Ovary (tissue), 9 donors: ENCODE measurements around the gene EPX. TPM values are rescaled to one million over a fixed set of nuclear protein-coding genes. Genes with fewer than 3 reads are reported as not detected.

Source experiments
- DNase-seq, 5 donors: peaks; one replicate each; pipeline ENCODE4 v3.0.0-alpha.2; 2019 to 2020
- H3K27ac ChIP-seq, 2 donors: fragments of 200-600 bp; one replicate each; pipeline versions ENCODE4 v1.5.1 to v1.8.0; 2019 to 2022
- H3K27me3 ChIP-seq: fragments of 200-600 bp; one replicate; pipeline ENCODE4 v1.8.0; 2022
- H3K36me3 ChIP-seq: fragments of 200-600 bp; sonication (generic); one replicate; pipeline ENCODE4 v1.5.1; 2019
- H3K4me1 ChIP-seq: one replicate; pipeline ENCODE4 v1.8.1; 2013; ENCODE audit warnings: mild to moderate bottlenecking, moderate library complexity; ENCODE audit not compliant: insufficient read depth
- H3K4me3 ChIP-seq: fragments of 200-600 bp; sonication (generic); one replicate; pipeline ENCODE4 v1.5.1; 2017
- H3K9me3 ChIP-seq, 2 donors: fragments of 200-600 bp in 1 of 2; sonication (generic) in 1 of 2; one replicate each; pipeline versions ENCODE4 v1.5.1 to v1.8.1; 2013 to 2019; ENCODE audit warnings: mild to moderate bottlenecking in 1 of 2, moderate library complexity in 1 of 2
- CTCF ChIP-seq, 3 donors: fragments of 450-650 bp in 2 of 3; fragments of 200-600 bp in 1 of 3; IDR thresholded peaks; one replicate each; pipeline versions ENCODE4 v1.5.1 to v1.8.0; 2016 to 2022; ENCODE audit warnings: antibody characterized with exemption in 3 of 3, mild to moderate bottlenecking in 1 of 3
- EP300 ChIP-seq: sonication (generic); formaldehyde crosslinking; IDR thresholded peaks from one replicate; pipeline ENCODE4 v1.6.1; 2017; ENCODE audit warnings: antibody characterized with exemption
- POLR2A ChIP-seq: fragments of 450-650 bp; IDR thresholded peaks from one replicate; pipeline ENCODE4 v1.6.1; 2017; ENCODE audit warnings: antibody characterized with exemption, mild to moderate bottlenecking, moderate library complexity
- WGBS, 3 donors: extraction: QIAGEN DNeasy Blood & Tissue Kit in 1 of 3; methylation state at CpG; one replicate each; pipeline versions ENCODE4 v1.1.5 to v1.1.7; 2013 to 2017; 5-methylcytosine and 5-hydroxymethylcytosine counted together
- intact Hi-C, 4 donors: fragments of 100-400 bp; cut with DNase I; formaldehyde crosslinking; loops; one replicate each; pipeline versions ENCODE4 v1.11.0 to v1.15.1; 2022 to 2023
- polyA plus RNA-seq, 2 donors: library from polyadenylated mRNA; stranded (reverse); fragments of 200-250 nt in 1 of 2; fragments of 350-450 nt in 1 of 2; fragmentation: Illumina TruSeq in 1 of 2; extraction: RNeasy Lipid Tissue Mini Kit (QIAGEN cat#74804) in 1 of 2; gene quantifications; one replicate each; pipeline ENCODE4 v1.2.3, GENCODE V29; 2013 to 2014
- total RNA-seq, 7 donors: library from RNA; depleted of rRNA in 2 of 7; stranded (reverse); fragments of >200 nt in 2 of 7; fragmentation: NEBNext Ultra II Directional in 3 of 7; extraction: Animal tissue kit (Norgen Biotek cat#: 25700) in 3 of 7; gene quantifications; one replicate each; pipeline versions ENCODE4 v1.1.0 to v1.2.4, GENCODE V29; 2016 to 2023
- donor health status: DM: no; HTN: no; CAD: no; lungs with moderate emphysema.
- donor health status: DM: no; HTN: no; CAD: no.
- donor health status: Bipolar disorder and iron deficiency.
- donor health status: DM: yes; HTN: yes; CAD: no.
- donor health status: DM: no; HTN: no; CAD: no.
- donor health status: DM: yes; HTN: yes; CAD: no.

The EPX gene
- total and polyA plus RNA-seq, 9 donors, result not detected

GRCh38 chr17:58158181-58158580 is 34.3 kb upstream of the EPX start:
- H3K4me3 ChIP-seq, result no peak overlapping the region
- DNase-seq, result no peak
- 59 to 64% (median 62%) methylated on average over 2 of the region's 2 CpGs for WGBS, 3 donors
- H3K27me3 ChIP-seq, result no peaks in the 10 kb centered on the region
- H3K9me3 ChIP-seq, result no peaks in the 10 kb centered on the region
- no peak overlapping the region for H3K27ac ChIP-seq
- intact Hi-C loops, result no loop called here
- H3K4me1 ChIP-seq, result no peaks in the 10 kb centered on the region
- TF ChIP-seq EP300 (no peak), CTCF (IDR thresholded peaks at IDR 0.05) (no peak), POLR2A (no peak)
- no peaks in the 10 kb centered on the region for H3K36me3 ChIP-seq

- Histone ChIP-seq H3K36me3 (no peaks in the 10 kb centered on the region), H3K4me1 (no peaks in the 10 kb centered on the region), H3K27ac (no peak overlapping the region), H3K27me3 (peaks cover 3% of the 10 kb centered on the region), H3K4me3 (no peak overlapping the region), H3K9me3 (no peaks in the 10 kb centered on the region)
- TF ChIP-seq CTCF (IDR thresholded peaks at IDR 0.05) (no peak), EP300 (no peak), POLR2A (no peak)
- intact Hi-C loops, result no loop called here
- no peak for DNase-seq
- 74 to 79% (median 76%) methylated on average over 3 of the region's 3 CpGs for whole genome bisulfite sequencing, 3 donors
Measured at GRCh38 chr17:58161566-58161965, 31.0 kb upstream of the EPX start.

- Histone ChIP-seq H3K36me3 (no peaks in the 10 kb centered on the region), H3K27me3 (peaks cover 3% of the 10 kb centered on the region), H3K27ac (no peak overlapping the region), H3K4me3 (no peak overlapping the region), H3K4me1 (no peaks in the 10 kb centered on the region), H3K9me3 (no peaks in the 10 kb centered on the region)
- no peak for DNase-seq
- TF ChIP-seq POLR2A, result no peak
- no peak for TF ChIP-seq CTCF (IDR thresholded peaks at IDR 0.05)
- TF ChIP-seq EP300, result no peak
- intact Hi-C loops, result no loop called here
- WGBS, 3 donors, result 0 to 10% (median 4%) methylated on average over 2 of the region's 2 CpGs
Measured at GRCh38 chr17:58165981-58166380, 26.5 kb upstream of the EPX start.

GRCh38 chr17:58166682-58167081 is 25.8 kb upstream of the EPX start, which contains the start of gene OR4D2:
TSS of gene OR4D2 (plus strand) at chr17:58166982. CDS start at chr17:58169656, 2,674 bp downstream.
- H3K4me1 ChIP-seq, result no peaks in the 10 kb centered on the region
- 50 to 66% (median 57%) methylated on average over 6 of the region's 6 CpGs for WGBS, 3 donors
- TF ChIP-seq CTCF (IDR thresholded peaks at IDR 0.05), result no peak
- no peak for DNase-seq
- H3K27ac ChIP-seq, result no peak within 1 kb of the TSS
- no peaks in the 10 kb centered on the region for H3K9me3 ChIP-seq
- no peaks in the 10 kb centered on the region for H3K36me3 ChIP-seq
- peaks cover 3% of the 10 kb centered on the region for H3K27me3 ChIP-seq
- intact Hi-C loops, result no loop called here
- H3K4me3 ChIP-seq, result no peak within 1 kb of the TSS

- Histone ChIP-seq H3K36me3 (no peaks in the 10 kb centered on the region), H3K4me1 (no peaks in the 10 kb centered on the region), H3K27ac (no peak overlapping the region), H3K4me3 (no peak overlapping the region), H3K9me3 (no peaks in the 10 kb centered on the region), H3K27me3 (no peaks in the 10 kb centered on the region)
- intact Hi-C loops, result no loop called here
- DNase-seq, result no peak
- TF ChIP-seq EP300 (no peak), POLR2A (no peak)
- WGBS, 3 donors, result 64 to 72% (median 68%) methylated on average over 4 of the region's 4 CpGs
Measured at GRCh38 chr17:58170622-58171021, 21.9 kb upstream of the EPX start.
